GM06990 (cell line): ENCODE measurements around the gene PIK3CB.

ENCODE experiments used
- DNase-seq: peaks from one replicate; pipeline ENCODE4 v3.0.0-alpha.2; 2011; ENCODE audit not compliant: insufficient read length; ENCODE audit errors: extremely low read depth
- H3K27me3 ChIP-seq: replicated peaks from 2 replicates; pipeline ENCODE4 v1.6.0; 2011; ENCODE audit warnings: low read length; ENCODE audit not compliant: control insufficient read depth, insufficient read depth
- H3K36me3 ChIP-seq: 2 replicates; pipeline ENCODE4 v1.5.1; 2011; ENCODE audit warnings: low read length; ENCODE audit not compliant: control insufficient read depth, insufficient read depth
- H3K4me3 ChIP-seq: replicated peaks from 2 replicates; pipeline ENCODE4 v1.5.1; 2011; ENCODE audit warnings: low read depth, mild to moderate bottlenecking, control low read depth, low read length
- CTCF ChIP-seq: IDR thresholded peaks from 2 replicates; pipeline ENCODE4 v1.5.1; 2011; ENCODE audit warnings: low read length, control low read depth, mild to moderate bottlenecking, inconsistent platforms; ENCODE audit not compliant: insufficient read depth, poor library complexity, severe bottlenecking

Gene PIK3CB

DNA sequence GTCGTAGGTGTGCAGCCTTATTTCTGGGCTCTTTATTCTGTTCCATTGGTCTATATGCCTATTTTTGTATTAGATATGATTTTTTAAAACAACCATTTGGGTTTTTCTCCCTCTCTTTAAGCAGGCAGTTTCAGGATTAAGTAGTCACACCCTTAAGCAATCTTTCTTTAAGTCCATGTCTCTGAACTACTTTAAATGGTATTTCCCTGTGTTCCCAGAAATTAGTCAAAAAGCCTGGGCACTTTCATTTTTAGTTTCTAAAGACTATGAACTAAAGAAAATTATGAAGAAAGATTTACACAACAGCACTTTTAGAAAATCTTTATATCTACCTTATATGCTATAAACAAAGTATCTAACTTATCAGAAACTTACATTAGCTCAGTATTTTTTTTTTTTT, 115.9 kb downstream of the PIK3CB start:
- DNase-seq = no peak
- no peaks in the 10 kb centered on the region for H3K27me3 ChIP-seq
- TF ChIP-seq CTCF = no peak
- no peak overlapping the region for H3K4me3 ChIP-seq
- H3K36me3 ChIP-seq = no peaks in the 10 kb centered on the region

- Histone ChIP-seq H3K36me3 (no peaks in the 10 kb centered on the region; the same call in 1 of the 2 replicates), H3K4me3 (no peak overlapping the region), H3K27me3 (no peaks in the 10 kb centered on the region)
- DNase-seq = peak; percentile 62
- no peak for TF ChIP-seq CTCF
These were observed 117.4 kb downstream of the PIK3CB start for GRCh38 chr3:138717348-138717747.

DNA sequence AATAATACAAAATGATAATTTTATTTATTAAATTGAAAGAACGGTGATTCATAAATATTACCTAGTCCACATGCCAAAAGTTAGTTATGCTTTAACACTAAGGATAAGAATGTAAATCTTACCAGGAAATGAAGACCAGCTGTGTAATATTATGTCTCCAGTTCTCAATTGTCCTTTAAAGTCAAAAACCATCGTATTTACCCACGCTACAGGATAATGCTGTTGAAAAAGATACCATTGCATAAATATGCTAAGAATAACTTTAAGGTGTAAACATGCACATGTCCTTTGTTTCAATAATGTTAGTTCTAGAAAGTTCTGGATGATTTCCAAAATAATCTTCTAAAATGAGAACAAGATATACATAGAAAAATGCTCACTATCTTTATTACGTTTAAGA, 122.6 kb downstream of the PIK3CB start:
- no peak for DNase-seq
- H3K36me3 ChIP-seq = no peaks in the 10 kb centered on the region; the same call in 1 of the 2 replicates
- no peak for TF ChIP-seq CTCF

GRCh38 chr3:138705675-138706074, 129.1 kb downstream of the PIK3CB start:
- DNase-seq = no peak
- H3K27me3 ChIP-seq = no peaks in the 10 kb centered on the region
- TF ChIP-seq CTCF = no peak
- no peaks in the 10 kb centered on the region; the same call in 1 of the 2 replicates for H3K36me3 ChIP-seq
- H3K4me3 ChIP-seq = no peak overlapping the region

More for the DNA sequence above, 122.6 kb downstream of the PIK3CB start:
- H3K4me3 ChIP-seq = no peak overlapping the region
- no peaks in the 10 kb centered on the region for H3K27me3 ChIP-seq

GRCh38 chr3:138696666-138697370, 137.9 kb downstream of the PIK3CB start:
- TF ChIP-seq CTCF = no peak
- Histone ChIP-seq H3K4me3 (no peak overlapping the region), H3K36me3 (no peaks in the 10 kb centered on the region; the same call in 1 of the 2 replicates), H3K27me3 (no peaks in the 10 kb centered on the region)
- DNase-seq = no peak
